Measurements from ENCODE around the gene GRK6.

GRK6 gene

GRCh38 chr5:177455036-177455660 lies 28.7 kb downstream of the GRK6 start:
- peak; percentile 54 for DNase-seq

- DNase-seq: peak; percentile 92
Measured at GRCh38 chr5:177455661-177456590, 29.4 kb downstream of the GRK6 start.

- no peak for DNase-seq
Measured at GRCh38 chr5:177456591-177456964, 30.1 kb downstream of the GRK6 start.

- peak; percentile 97 for DNase-seq
Measured at GRCh38 chr5:177456976-177457851, 30.7 kb downstream of the GRK6 start.

- DNase-seq: no peak
Measured at GRCh38 chr5:177457852-177458681, 31.6 kb downstream of the GRK6 start.

GRCh38 chr5:177458912-177459350 lies 32.5 kb downstream of the GRK6 start:
- DNase-seq: no peak

- DNase-seq: no peak
Measured at GRCh38 chr5:177459357-177459756, 32.9 kb downstream of the GRK6 start.

GRCh38 chr5:177459819-177460628 lies 33.5 kb downstream of the GRK6 start:
- no peak for DNase-seq

- no peak for DNase-seq
Measured at GRCh38 chr5:177462021-177462670, 35.7 kb downstream of the GRK6 start.

GRCh38 chr5:177465044-177465443 lies 38.6 kb downstream of the GRK6 start:
- no peak for DNase-seq

- no peak for DNase-seq
Measured at GRCh38 chr5:177466861-177467260, 40.4 kb downstream of the GRK6 start.

- DNase-seq: no peak
Measured at GRCh38 chr5:177467436-177467835, 41.0 kb downstream of the GRK6 start.

GRCh38 chr5:177468329-177468684 lies 41.8 kb downstream of the GRK6 start:
- DNase-seq: no peak

GRCh38 chr5:177468685-177469628 lies 42.5 kb downstream of the GRK6 start:
- no peak for DNase-seq

GRCh38 chr5:177469750-177470525 lies 43.5 kb downstream of the GRK6 start:
- DNase-seq: no peak

- DNase-seq: no peak
Measured at GRCh38 chr5:177470759-177471536, 44.5 kb downstream of the GRK6 start.

GRCh38 chr5:177471610-177472356 lies 45.3 kb downstream of the GRK6 start:
- DNase-seq: no peak

Data from NCI-H1048 (cell line).